Fibroblast of the aortic adventitia (primary cell): Measurements from ENCODE around the gene KYNU. TPM values are rescaled to one million over a fixed set of nuclear protein-coding genes. Genes with fewer than 3 reads are reported as not detected.
A peak's percentile ranks its signal among the peaks of the same experiment; 100 is the strongest.
"Not testable (repeated sequence)": the region's sequence is repeated elsewhere in the genome, so short reads cannot be mapped to it uniquely, and the experiment has no call there.

Source experiments
- DNase-seq: peaks from one replicate; pipeline ENCODE4 v3.0.0-alpha.2; 2010; ENCODE audit warnings: low read depth
- H3K4me3 ChIP-seq: 2 replicates; pipeline ENCODE4 v1.5.1; 2011; ENCODE audit warnings: low read depth, mild to moderate bottlenecking, control low read depth, low read length, moderate library complexity
- CTCF ChIP-seq: IDR thresholded peaks from 2 replicates; pipeline ENCODE4 v1.5.1; 2011; ENCODE audit warnings: mild to moderate bottlenecking, low read length, control low read depth, inconsistent platforms; ENCODE audit not compliant: insufficient read depth
- total RNA-seq: library from RNA; depleted of rRNA; stranded (reverse); fragments of >200 nt; gene quantifications from 2 replicates; pipeline ENCODE4 v1.2.3, GENCODE V29; 2012; ENCODE audit warnings: low replicate concordance

The KYNU gene
- total RNA-seq, 1 donor = 1.3 TPM

GRCh38 chr2:142875652-142876051 lies 1.8 kb upstream of the KYNU start:
- no peak overlapping the region for H3K4me3 ChIP-seq
- TF ChIP-seq CTCF = no peak
- DNase-seq = peak; percentile 36

GRCh38 chr2:142876423-142876822 lies 1.0 kb upstream of the KYNU start:
- TF ChIP-seq CTCF = peak; percentile 13
- peak; percentile 31 for DNase-seq
- no peak overlapping the region for H3K4me3 ChIP-seq

GRCh38 chr2:142878031-142878678 lies 691 bp downstream of the KYNU start:
- no peak for TF ChIP-seq CTCF

GRCh38 chr2:142879151-142879550 lies 1.7 kb downstream of the KYNU start:
- no peak for TF ChIP-seq CTCF
- H3K4me3 ChIP-seq = no peak overlapping the region
- DNase-seq = no peak

More at GRCh38 chr2:142878031-142878678, 691 bp downstream of the KYNU start:
- DNase-seq = no peak
- no peak overlapping the region for H3K4me3 ChIP-seq

GRCh38 chr2:142880279-142880678 lies 2.8 kb downstream of the KYNU start:
- no peak overlapping the region for H3K4me3 ChIP-seq
- no peak for TF ChIP-seq CTCF
- peak; percentile 75 for DNase-seq

- H3K4me3 ChIP-seq = no peak overlapping the region
- no peak for DNase-seq
- no peak for TF ChIP-seq CTCF
These were observed 4.2 kb downstream of the KYNU start for GRCh38 chr2:142881619-142882018.

- H3K4me3 ChIP-seq, DNase-seq: not testable (repeated sequence)
These were observed 5.0 kb downstream of the KYNU start for GRCh38 chr2:142882500-142882899.
